NCI-H460 (cell line): Measurements from ENCODE around the gene GPR33. TPM values are rescaled to one million over a fixed set of nuclear protein-coding genes. Genes with fewer than 3 reads are reported as not detected.
"Not testable (repeated sequence)": the region's sequence is repeated elsewhere in the genome, so short reads cannot be mapped to it uniquely, and the experiment has no call there.

Source experiments
- DNase-seq: peaks from one replicate; pipeline ENCODE4 v3.0.0-alpha.2; 2016; ENCODE audit warnings: low read depth; ENCODE audit errors: extremely low read depth
- total RNA-seq: library from RNA; depleted of rRNA; stranded (reverse); fragments of >200 nt; shearing (Covaris generic); gene quantifications from 2 replicates; pipeline ENCODE4 v1.2.3, GENCODE V29; 2014; rRNA removed

GPR33 gene
- total RNA-seq, 1 experiment from 2014 or later: not detected

DNA sequence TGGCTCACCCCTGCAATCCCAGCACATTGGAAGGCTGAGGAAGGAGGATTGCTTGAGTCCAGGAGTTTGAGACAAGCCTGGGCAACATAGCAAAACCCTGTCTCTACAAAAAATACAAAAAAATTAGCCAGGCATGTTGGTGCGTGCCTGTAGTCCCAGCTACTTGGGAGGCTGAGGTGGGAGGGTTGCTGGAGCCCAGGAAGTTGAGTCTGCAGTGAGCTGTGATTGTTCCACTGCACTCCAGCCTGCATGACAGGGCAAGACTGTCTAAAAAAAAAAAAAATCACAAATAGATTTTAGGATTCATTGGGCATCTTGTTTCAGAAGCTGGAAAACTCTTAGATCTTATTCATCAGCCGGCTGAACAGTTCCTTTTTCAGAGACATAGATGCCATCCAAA, 25.4 kb downstream of the GPR33 start:
- DNase-seq: not testable (repeated sequence)

DNA sequence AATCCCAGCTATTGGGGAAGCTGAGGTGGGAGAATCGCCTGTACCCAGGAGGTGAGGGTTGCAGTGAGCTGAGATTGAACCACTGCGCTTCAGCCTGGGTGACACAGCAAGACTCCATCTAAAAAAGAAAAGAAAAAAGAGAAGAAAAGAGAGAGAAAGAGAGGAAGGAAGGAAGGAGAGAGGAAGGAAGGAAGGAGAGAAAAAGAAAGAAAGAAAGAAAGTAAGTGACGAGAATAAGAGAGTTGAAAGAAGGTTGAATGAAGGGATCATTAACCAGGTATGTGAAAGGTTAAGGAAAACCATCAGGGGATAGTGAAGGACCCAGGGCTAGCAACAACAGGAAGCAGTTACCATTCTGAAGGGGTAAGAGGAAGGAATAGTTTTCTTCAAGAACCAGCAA, 26.3 kb downstream of the GPR33 start:
- DNase-seq: no peak

- DNase-seq: no peak
Observed at GRCh38 chr14:31457665-31458659, 29.9 kb downstream of the GPR33 start.

- DNase-seq: peak; percentile 95
Observed at GRCh38 chr14:31456841-31457664, 30.8 kb downstream of the GPR33 start, which contains the start of gene DTD2. TSS of gene DTD2 (minus strand) at chr14:31457506. CDS start at chr14:31457393, 113 bp downstream.

DNA sequence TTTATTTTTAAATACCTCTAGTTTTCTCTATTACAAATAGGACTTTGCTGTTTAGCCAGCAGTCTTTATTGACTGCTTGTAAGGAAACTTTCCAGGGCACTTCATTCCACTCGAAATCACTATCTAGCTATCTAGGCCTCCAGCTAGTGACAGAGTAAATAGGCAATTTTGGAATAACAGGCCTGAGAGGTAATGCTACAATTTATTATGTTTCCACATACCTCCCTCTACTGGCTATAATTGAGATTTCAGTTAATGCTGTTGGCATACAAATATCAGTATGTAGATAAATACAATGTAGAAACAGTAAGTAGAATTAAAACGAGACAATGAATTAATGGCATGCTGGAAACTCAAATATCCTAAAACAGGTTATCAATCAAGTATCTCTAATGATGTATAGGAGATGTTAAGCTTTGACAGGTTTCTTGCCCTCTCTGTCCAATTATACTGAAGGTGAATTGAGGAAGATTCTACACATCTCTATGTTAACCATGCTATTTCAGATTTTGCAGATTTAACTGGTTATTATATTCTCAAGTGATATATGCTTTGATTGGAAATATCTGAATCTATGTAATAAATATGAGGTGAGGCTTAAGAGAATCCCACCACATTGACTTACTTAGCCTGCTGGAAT, 37.7 kb downstream of the GPR33 start:
- peak; percentile 45 for DNase-seq

DNA sequence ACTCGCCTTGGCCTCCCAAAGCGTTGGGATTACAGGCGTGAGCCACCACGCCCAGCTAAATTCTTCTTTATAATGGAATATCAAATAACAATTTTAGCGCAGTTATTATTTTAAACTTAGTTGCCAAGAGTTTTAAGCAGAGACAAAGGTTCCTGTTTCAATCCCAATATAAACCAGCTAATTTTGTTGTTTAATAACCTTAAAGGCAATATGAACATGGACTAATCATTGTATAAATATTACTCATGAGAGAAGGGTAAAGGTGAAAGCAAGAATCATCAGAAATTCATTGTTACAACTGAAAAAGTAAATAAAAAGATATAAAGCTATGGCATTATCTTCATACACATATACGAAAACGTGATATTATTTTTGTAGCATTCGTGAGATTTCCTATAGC, 38.7 kb downstream of the GPR33 start:
- no peak for DNase-seq

- no peak for DNase-seq
Observed at GRCh38 chr14:31445703-31446102, 42.1 kb downstream of the GPR33 start.

GRCh38 chr14:31442284-31442683, 45.6 kb downstream of the GPR33 start:
- DNase-seq: no peak

- peak; percentile 81 for DNase-seq
Observed at GRCh38 chr14:31441273-31442111, 46.3 kb downstream of the GPR33 start.

- DNase-seq: no peak
Observed at GRCh38 chr14:31440280-31440679, 47.6 kb downstream of the GPR33 start.

DNA sequence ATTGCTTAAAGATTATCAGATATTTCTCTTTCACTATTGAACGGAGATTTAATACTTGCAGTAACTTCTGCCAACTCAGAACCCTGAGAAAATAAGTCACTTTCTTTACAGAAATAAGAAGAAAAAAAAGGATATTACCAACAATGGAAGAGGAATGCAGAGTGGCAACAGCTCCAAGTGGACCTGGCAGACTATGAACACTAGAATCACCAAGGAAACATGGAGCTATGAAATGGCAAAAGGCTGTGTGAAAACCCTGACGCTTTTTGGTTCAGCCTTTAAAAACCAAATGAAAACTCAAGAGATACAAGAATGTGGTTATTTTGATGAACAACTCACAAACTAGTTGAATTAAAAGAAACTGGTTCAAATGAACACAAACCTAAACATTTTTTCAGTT, 48.3 kb downstream of the GPR33 start:
- DNase-seq: no peak

DNA sequence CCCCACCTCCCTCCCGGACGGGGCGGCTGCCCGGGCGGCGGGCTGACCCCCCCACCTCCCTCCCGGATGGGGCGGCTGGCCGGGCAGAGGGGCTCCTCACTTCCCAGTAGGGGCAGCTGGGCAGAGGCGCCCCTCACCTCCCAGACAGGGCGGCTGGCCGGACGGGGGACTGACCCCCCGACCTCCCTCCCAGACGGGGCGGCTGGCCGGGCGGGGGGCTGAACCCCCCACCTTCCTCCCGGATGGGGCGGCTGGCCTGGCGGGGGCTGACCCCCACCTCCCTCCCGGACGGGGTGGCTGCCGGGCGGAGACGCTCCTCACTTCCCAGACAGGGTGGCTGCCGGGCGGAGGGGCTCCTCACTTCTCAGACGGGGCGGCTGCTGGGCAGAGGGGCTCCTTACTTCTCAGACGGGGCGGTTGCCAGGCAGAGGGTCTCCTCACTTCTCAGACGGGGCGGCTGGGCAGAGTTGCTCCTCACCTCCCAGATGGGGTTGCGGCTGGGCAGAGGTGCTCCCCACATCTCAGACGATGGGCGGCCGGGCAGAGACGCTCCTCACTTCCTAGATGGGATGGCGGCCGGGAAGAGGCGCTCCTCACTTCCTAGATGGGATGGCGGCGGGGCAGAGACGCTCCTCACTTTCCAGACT, 50.7 kb downstream of the GPR33 start:
- not testable (repeated sequence) for DNase-seq

GRCh38 chr14:31435276-31435675, 52.6 kb downstream of the GPR33 start:
- no peak for DNase-seq

Other genes with a start within 250 kb of the GPR33 start
- gene HEATR5A, start 67.5 kb downstream of the GPR33 start, total RNA-seq: 38.4 and 40.0 TPM in 2 replicates
- gene DTD2, start 30.5 kb downstream of the GPR33 start, total RNA-seq: 54.1 and 55.4 TPM in 2 replicates
- 16.0 and 17.2 TPM in 2 replicates for gene NUBPL, start 73.4 kb upstream of the GPR33 start, total RNA-seq